Measurements from ENCODE around the gene RTN4RL2.

GRCh38 chr11:57439786-57440185, 20.5 kb upstream of the RTN4RL2 start:
- TF ChIP-seq POLR2AphosphoS5 (IDR thresholded peaks at IDR 0.05; ENCODE audit: low read depth, low read length) (no peak), SPI1 (IDR thresholded peaks at IDR 0.05; ENCODE audit: low read depth, low read length) (no peak)
